IMR-90 (cell line): ENCODE measurements around the gene PCGF2.

ENCODE experiments used
- CTCF ChIP-seq: conservative IDR thresholded peaks from 2 replicates; pipeline ENCODE4 v1.5.1; 2012; ENCODE audit warnings: mild to moderate bottlenecking, low read depth, low read length, improper control_type of control experiment
- MAZ ChIP-seq: IDR thresholded peaks from 2 replicates; pipeline ENCODE4 v1.6.1; 2012; ENCODE audit warnings: low read depth, mild to moderate bottlenecking, low read length, improper control_type of control experiment, moderate library complexity, borderline replicate concordance
- POLR2A ChIP-seq: IDR thresholded peaks from 2 replicates; pipeline ENCODE4 v1.6.1; 2012; ENCODE audit warnings: mild to moderate bottlenecking, low read depth, low read length
- RAD21 ChIP-seq: IDR thresholded peaks from 2 replicates; pipeline ENCODE4 v1.6.1; 2012; ENCODE audit warnings: low read length, improper control_type of control experiment
- RFX5 ChIP-seq: IDR thresholded peaks from 2 replicates; pipeline ENCODE4 v1.8.0; 2012; ENCODE audit warnings: low read depth, mild to moderate bottlenecking, low read length, moderate library complexity

GRCh38 chr17:38685491-38685890, 62.6 kb downstream of the PCGF2 start:
- TF ChIP-seq POLR2A (no peak), RAD21 (no peak), RFX5 (no peak), MAZ (no peak), CTCF (no peak)
